GM21723 (cell line): ENCODE results near the gene NUB1.
"Not testable (repeated sequence)": the region's sequence is repeated elsewhere in the genome, so short reads cannot be mapped to it uniquely, and the experiment has no call there.

Experiments
- ATAC-seq: cut with Tn5 transposase; IDR thresholded peaks from one replicate; pipeline ENCODE4 v1.9.1; 2021; ENCODE audit warnings: mild to moderate bottlenecking, moderate library complexity; ENCODE audit not compliant: unreplicated experiment

NUB1 gene, protein sequence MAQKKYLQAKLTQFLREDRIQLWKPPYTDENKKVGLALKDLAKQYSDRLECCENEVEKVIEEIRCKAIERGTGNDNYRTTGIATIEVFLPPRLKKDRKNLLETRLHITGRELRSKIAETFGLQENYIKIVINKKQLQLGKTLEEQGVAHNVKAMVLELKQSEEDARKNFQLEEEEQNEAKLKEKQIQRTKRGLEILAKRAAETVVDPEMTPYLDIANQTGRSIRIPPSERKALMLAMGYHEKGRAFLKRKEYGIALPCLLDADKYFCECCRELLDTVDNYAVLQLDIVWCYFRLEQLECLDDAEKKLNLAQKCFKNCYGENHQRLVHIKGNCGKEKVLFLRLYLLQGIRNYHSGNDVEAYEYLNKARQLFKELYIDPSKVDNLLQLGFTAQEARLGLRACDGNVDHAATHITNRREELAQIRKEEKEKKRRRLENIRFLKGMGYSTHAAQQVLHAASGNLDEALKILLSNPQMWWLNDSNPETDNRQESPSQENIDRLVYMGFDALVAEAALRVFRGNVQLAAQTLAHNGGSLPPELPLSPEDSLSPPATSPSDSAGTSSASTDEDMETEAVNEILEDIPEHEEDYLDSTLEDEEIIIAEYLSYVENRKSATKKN

DNA sequence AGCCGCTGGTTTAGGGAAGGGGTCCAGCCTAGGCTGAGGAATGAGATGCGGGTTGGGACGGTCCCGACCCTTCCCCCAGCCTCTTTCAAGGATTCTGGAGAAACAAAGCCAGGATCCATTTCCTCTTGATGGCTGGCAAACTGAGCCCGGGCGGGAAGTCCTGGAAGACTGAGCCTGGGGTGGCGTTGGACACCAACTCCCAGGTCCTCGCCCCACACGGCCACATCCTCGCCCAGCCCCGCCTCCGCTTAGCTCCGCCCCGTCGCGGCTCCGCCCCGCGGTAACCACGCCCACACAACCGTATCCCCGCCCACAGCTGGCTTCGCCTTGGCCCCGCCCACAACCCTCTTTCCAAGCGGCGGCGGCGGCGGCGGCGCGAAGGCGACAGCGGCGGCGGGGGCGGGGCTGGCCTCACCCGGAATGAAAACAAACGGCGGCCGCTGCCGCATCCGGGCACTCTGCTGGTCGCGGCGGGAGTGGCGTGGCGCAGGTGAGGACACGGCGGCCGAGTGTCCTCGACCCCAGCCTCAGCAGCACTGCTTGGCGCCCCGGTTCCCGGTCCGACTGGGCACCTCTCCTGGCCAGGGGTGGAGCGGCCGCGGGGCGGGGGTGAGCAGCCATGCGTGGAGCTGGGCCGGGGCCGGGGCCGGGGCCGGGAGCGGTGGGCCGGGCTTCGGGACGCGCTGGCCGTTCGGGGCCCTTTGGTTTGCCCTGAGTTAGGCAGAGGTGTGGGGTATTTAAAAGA lies at the start of gene NUB1:
NUB1 (plus strand) TSS at position 456 of the 745 bp plus-strand sequence. CDS start 3,538 bp downstream, outside the sequence.
- ATAC-seq = peak; percentile 64

DNA sequence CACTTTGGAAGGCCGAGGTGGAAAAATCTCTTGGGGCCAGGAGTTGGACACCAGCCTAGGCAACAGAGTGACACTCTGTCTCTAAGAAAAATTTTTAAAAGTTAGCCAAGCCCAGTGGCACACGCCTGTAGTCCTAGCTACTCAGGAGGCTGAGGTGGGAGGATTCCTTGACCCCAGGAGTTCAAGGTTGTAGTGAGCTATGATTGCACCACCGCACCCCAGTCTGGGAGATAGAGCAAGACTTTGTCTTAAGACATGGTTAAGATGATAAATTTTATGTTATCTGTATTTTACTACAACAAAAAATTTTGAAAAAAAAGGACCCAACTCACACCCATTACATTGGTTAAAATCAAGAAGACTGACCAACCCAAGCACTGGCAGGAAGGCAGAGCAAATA lies 48.8 kb upstream of the NUB1 start:
- no peak for ATAC-seq

DNA sequence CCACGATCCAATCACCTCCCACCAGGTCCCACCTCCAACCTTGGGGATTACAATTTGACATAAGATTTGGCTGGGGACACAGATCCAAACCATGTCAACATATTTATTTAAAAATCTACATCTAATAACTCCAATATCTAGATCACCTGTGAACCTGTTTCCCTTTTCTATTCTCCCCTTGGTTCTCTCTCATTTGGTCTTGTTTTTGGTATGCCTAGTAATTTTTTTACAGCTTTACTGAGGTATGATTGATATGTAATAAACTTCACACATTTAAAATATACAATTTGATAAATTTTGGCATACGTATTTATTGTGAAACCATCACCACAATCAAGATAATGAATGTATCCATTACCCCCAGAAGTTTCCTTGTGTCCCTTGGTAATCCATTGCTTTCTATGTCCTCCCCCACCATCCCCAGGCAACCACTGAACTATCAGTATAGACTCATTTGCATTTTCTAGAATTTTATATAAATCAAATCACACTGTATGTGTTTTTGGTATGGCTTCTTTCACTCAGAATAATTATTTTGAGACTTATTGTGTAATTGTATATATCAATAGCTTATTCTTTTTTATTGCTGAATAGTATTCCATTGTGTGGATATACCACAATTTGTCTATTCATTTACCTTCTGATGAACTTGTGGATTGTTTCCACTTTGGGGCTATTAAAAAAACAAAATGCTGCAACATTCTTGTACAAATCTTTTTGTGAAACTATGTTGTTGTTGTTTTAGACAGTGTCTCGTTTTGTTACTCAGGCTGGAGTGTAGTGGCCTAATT lies 45.2 kb upstream of the NUB1 start:
- no peak for ATAC-seq

DNA sequence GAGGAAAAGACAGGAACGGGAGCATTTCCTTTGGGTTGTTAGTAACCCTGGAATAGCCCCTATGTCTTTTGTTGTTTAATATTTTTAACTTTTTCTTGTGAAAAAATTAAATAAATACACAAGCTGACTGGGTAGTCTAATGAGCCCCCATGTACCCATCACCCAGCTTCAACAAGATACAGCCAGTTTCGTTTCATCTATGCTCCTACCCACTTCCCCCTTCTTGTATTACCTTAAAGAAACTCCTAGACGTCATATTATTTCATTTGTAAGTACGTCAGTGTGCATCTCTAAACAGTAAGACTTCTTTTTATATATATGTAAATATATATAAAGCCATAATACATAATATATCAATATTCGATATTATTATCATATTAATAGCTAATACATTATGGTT lies 42.8 kb upstream of the NUB1 start:
- ATAC-seq = no peak

DNA sequence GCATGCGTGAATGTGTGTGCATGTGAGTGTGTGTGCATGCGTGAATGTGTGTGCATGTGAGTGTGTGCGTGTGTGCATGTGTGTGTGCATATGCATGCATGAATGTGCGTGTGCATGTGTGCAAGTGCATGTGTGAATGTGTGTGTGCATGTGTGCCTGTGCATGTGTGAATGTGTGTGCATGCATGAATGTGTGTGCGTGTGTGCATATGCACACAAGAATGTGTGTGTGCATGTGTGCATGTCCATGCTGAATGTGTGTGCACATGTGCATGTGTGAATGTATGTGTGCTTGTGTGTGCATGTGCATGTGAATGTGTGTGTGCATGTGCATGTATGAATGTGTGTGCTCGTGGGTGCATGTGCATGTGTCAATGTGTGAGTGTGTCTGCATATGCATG lies 42.1 kb upstream of the NUB1 start:
- ATAC-seq = no peak

DNA sequence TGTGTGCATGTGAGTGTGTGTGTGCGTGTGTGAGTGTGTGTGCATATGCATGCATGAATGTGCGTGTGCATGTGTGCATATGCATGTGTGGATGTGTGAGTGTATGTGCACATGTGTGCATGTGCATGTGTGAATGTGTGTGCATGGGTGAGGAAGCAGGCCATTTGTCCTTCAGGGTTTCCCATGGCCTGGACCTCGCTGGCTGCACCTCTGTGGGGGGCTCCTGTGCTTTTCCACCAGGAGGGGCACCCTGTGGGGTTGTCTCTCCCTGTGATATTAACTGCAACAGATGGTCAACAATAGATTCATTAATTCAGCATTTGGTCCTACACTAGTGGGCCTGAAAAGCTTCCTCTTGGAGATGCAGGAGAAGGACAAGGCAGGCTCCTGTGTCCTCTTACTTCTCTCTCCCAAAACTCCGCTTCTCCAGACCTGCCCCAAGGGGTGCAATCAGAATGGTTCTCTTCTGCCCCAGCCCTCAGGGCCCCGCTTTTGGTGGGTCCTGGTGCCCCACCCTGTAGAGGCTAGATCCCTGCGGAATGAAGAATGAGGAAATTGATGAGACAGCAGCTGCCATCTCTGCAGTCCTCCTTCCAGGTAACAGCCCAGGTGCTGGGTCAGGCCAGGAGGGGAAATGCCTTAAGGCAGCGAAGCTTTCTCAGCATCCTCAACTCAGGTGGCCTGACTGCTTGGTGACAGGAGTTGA lies 41.5 kb upstream of the NUB1 start:
- ATAC-seq = no peak

DNA sequence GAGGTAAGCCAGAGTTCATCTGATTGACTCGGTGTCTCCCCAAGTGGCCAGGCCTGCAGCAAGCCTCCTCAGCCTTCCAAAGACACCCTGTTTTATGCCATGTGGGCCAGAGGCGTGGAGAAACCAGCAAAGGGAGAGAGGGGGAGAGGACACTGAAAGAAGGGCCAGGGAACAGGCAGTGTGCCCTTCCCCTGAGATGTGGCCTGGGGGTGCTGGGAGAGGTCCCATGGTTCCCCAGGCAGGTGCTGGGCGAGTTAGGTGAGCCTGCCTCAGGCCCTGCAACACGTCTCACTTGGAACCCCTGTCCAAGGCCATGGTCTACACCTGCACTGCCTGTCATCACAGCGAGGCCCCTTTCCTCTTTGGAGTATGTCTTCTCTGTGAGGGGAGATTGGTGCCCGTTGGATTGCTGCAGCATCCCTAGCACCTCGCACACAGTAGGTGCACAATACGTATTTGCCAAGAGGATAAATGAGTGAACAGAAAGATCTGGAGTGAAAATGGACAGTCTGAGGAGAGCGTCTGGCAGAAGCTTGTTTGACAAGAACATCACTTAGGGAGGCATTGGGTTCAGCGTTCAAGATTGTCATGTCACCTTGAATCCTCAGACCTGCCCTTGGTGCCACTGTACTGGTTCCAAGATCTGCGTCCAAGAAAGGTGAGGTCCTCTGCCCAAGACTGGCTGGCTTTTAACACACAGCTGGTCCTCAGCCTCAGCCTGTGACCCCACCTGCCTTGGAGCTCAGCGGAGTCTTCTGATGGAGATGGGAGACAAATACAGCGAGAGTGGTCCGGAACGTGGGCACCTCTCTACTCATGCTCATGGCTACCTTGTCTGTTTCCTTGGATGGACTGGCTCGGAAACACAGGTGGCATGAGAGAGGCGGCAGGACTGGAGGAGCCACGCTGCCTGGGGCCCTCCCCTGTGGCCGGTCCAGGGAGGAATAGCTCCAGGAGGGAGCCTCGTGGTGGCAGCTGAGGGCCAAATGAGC lies 39.8 kb upstream of the NUB1 start:
- ATAC-seq = no peak

DNA sequence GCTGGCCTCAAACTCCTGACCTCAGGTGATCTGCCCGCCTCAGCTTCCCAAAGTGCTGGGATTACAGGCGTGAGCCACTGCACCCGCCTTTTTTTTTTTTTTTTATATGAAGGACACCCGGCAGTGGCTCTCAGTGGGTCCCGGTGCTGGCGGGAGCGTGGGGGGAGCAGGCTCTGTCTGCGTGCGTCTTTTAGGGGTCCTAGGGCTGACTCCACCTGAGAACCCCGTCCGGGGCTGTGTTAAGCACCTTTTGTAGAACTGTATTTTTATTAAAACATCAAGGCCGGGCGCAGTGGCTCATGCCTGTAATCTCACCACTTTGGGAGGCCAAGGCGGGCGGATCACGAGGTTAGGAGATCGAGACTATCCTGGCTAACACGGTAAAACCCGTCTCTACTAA lies 37.4 kb upstream of the NUB1 start:
- not testable (repeated sequence) for ATAC-seq

DNA sequence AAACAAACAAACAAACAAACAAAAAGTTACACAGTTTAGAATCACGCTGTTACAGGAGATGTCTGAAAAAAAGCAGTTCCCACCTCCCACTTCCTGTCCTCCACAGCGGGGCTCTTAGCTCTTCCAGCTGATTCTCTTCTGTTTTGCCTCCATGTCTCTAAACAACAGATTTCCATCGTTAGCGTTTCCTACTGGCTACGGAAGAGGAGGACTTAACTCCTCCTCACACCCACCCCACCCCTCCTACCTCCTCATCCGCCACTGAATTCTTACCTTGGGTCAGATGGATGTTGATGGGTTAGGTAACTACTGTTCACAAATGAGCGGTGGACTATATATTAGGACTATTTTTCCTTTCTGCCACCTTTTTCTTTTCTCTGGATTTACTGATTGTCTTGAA lies 36.8 kb upstream of the NUB1 start:
- no peak for ATAC-seq

DNA sequence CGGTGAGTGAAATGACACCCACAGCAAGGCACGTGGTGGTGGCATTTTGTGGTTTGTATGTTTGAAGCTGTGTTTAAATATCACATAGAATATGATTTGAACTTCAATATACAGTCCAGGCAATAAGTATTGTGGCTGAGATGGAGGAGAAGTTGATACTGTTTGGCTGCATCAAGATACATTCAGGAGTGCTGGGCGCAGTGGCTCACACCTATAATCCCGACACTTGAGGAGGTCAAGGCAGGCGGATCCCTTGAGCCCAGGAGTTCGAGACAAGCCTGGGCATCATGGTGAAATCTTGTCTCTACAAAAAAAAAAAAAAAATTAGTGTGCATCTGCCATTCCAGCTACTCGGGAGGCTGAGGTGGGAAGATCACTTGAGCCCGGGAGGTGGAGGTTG lies 35.2 kb upstream of the NUB1 start:
- no peak for ATAC-seq

DNA sequence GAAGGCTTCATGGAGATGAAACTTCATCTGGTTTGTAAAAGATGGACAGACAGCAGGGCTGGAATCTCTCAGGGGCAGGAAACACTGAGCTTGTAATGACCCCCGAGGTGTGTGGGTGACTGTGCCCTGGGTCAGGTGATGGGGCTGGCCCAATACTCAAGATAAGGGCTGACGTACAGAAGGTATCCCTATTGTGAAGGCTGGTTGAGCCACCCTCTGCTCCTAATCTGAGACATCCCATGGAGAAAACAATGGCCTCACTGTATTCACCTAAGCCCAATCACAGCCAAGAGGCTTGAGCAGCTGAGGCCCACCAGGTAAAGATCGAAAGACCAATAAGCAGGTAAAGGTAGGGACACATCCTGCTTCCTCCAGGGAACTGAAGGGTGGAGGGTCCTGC lies 34.8 kb upstream of the NUB1 start:
- ATAC-seq = no peak

DNA sequence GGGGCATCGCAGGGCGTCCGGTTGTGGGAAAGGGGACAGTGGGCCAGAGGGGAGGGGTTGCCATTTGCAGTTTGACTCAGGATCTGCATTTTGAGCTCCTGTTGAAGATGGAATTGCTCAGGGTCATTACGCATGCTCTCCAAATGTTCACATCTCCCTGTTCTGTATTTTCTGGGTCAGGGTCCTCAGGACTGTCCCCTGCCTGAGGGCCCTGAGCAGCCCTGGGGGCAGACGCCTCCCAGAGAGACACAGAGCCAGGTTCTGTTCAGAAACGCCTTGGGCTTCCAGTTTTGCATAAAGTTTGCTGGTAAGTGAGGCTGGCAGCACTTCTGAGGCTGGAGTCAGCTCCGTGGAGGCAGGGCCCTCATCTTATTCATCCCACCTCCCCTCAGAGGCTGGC lies 34.1 kb upstream of the NUB1 start:
- ATAC-seq = no peak

DNA sequence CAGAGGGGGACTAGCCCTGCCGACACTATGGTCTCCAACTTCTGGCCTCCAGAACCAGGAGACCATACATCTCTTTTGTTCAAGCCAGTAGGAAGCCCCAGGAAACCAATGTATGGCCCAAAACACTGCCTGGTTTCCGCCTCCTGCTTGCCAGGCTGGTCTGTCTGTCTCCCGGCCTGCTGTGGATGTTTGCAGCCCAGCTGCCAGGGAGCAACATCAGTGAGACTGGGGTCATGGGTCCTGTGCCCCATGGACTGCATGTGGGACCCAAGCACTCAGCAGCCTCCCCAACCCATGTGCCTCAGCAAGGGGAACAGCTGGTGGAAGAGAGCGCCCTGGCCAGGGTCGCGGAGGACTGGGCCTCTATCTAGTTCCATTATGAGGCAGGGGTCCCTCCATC lies 33.4 kb upstream of the NUB1 start:
- no peak for ATAC-seq

DNA sequence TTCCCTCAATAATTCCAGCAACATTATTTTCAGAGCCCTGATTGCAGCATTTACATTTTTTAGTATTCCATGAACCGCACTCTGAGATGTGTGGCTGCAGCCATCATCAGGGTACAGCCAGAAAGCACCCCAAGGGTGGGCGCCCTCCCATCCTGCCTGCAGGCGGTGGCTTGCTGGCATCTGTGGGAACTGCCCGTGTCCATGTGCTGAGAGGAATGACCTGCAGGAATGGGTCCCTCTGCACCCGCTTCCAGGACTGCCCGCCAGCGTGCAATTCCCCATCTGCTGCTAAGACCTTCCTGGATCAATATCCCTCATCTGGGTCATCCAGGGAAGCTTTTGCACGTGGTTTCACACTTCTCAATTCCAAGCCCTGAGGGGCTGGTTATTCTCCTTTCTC lies 32.8 kb upstream of the NUB1 start:
- ATAC-seq = no peak

DNA sequence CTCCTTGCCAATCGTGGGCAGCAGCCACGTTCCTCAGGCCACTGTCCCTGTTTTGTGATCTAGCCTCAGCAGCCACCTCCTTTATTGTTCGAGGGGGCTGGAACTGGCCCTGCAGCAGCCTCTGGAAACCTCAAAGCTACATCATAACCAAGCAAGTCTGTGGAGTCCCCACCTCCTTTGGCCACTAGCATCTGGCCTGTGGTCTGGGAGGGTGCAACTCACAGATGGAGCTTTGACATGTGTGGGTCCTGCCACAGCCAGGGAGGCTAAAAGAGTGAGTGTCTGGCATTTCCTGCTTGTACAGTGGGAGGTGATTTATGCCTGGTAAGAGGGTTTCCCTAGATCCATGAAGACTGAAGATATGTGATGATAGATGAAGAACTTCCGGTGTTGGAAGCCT lies 32.3 kb upstream of the NUB1 start:
- ATAC-seq = no peak

DNA sequence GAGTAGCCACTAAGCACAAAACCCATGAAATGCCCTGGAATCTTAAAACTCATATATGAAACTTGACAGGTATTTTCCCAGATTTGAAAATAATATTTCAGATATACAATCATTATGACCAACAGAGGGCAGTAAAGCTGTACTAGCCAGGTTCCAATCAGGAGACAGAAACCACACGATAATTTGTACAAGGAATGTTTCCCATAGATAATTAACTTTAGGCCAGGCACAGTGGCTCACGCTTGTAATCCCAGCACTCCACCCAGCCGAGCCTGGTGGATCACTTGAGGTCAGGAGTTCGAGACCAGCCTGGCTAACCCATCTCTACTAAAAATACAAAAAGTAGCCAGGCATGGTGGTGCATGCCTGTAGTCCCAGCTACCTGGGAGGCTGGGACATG lies 31.0 kb upstream of the NUB1 start:
- no peak for ATAC-seq

DNA sequence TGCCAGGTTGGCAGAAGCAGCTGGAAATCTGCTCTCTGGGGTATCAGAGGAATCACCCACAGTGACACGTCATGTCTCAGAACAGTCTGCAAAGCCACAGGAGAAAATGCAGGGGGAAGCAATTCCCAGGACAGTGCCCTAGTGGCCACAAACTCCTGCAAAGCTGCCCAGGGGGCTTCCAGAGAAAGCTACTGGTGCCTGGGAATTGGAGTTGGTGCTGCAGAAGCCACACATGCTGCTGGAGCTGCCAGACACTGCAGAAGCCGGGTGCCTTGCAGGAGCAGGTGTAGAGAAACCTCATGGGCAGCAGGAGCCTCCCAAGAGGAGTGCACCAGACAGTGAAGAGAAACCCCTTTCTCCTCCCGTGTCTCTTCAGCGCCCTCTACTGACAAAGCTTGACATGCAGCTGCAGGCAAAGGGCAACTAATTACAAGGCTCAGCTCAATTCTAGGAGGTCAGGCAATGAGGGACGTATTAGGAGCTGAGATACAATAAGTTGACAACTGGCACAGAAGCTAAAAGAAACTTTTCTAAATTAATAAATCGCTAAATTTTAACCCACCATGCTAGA lies 30.2 kb upstream of the NUB1 start:
- no peak for ATAC-seq

DNA sequence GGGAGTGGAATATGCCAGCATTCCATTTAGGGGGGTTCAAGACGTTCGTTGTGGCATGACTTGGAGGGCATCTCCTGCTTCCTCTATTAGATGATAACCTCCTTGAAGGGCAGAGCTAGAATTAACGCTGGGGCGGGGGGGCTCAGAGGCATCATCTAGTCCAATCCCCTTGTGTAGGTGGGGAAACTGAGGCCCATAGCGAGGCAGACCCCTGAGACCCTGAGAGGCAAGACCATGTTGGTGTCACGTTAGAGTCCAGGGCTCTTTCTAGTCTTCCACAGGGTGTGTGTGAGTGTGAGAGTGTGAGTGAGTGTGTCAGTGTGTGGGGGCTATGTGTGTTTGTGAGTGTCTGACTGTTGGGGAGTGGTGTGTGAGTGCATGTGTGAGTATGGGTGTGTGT lies 29.3 kb upstream of the NUB1 start:
- no peak for ATAC-seq
